ENCODE results near the gene FAM83F.

GRCh38 chr22:40043081-40043480 lies 48.3 kb downstream of the FAM83F start:
- TF ChIP-seq POLR2A (IDR thresholded peaks at IDR 0.05; ENCODE audit: low read length), result no peak
- TF ChIP-seq GATA1 (IDR thresholded peaks at IDR 0.05; ENCODE audit: low read depth, low read length), result no peak
